HG03108 (cell line): ENCODE results near the gene RGS7BP.

Experiments used
- ATAC-seq: cut with Tn5 transposase; IDR thresholded peaks from one replicate; pipeline ENCODE4 v1.9.1; 2021; ENCODE audit warnings: moderate library complexity; ENCODE audit not compliant: unreplicated experiment

Gene RGS7BP

DNA sequence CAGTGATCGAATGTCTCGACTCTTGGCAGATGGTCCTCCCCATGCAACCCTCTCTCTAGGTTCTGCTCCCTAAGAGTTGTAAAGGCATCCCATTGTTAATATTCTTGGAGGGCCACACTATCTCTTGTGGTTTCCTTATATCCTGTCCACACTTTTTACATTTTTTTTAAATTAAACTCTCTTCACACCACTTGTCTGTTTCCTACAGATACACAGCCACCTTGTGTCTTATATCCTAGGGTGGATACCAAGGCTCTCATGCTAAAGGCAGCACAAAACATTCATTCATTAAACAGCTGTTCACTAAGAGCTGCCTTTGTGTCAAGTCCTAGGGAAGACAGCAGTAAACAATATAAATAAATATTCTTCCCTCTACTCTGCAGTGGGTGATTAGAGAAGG is 124.0 kb downstream of the RGS7BP start:
- no peak for ATAC-seq

GRCh38 chr5:64632251-64632650 is 126.4 kb downstream of the RGS7BP start:
- no peak for ATAC-seq

DNA sequence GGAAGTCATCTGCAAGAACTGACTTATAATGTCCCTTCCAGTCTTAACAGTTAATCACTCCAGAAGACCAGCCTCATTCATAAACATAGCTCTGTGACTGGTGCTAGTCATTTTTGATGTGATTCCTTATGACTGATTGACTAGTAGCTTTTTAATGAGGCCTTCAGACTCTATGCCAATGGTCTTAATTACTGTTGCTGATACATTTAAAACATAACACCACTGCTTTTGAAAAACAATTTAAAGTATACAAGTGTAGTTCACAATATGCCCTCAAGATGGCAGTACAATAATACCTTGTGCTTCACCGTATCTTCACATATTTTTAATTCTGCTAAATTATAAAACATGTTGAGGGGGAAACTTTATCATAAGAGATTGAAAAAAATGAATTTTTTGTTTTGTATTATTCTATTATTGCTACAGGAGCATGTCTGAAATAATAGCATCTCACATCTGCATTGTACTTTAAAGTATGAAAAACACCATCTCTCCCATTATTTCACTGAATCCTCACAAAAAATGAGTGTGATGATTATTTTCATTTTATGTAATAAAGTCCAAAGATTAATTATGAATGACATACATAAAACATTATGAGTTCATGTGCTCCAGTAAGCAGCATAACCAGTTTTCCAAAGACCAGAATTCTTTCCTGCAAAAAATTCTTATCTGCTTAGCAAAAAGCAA is 129.3 kb downstream of the RGS7BP start:
- no peak for ATAC-seq

- ATAC-seq = no peak
Observed at GRCh38 chr5:64637144-64637543, 131.3 kb downstream of the RGS7BP start.

GRCh38 chr5:64637837-64638443 is 132.1 kb downstream of the RGS7BP start:
- ATAC-seq = no peak

- no peak for ATAC-seq
Observed at GRCh38 chr5:64644831-64645230, 139.0 kb downstream of the RGS7BP start.

- ATAC-seq = no peak
Observed at GRCh38 chr5:64646169-64646568, 140.4 kb downstream of the RGS7BP start.

DNA sequence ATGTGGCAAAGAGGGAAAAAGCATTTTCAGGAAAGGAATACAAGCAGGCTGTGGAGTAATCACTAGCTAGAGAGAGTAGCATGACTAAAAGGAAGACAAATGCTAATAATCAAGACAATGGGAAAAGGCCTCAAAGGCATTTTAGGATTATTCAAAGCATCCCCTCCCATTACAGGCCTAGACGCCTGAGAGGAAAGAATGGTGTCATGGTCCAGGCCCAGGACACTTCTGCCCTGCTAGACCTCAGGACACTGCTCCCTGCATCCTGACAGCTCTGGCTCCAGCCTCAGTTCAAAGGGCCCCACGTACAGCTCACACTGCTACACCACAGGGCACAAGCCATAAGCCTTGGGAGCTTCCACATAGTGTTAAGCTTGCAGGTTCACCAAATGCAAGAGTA is 143.7 kb downstream of the RGS7BP start:
- no peak for ATAC-seq

DNA sequence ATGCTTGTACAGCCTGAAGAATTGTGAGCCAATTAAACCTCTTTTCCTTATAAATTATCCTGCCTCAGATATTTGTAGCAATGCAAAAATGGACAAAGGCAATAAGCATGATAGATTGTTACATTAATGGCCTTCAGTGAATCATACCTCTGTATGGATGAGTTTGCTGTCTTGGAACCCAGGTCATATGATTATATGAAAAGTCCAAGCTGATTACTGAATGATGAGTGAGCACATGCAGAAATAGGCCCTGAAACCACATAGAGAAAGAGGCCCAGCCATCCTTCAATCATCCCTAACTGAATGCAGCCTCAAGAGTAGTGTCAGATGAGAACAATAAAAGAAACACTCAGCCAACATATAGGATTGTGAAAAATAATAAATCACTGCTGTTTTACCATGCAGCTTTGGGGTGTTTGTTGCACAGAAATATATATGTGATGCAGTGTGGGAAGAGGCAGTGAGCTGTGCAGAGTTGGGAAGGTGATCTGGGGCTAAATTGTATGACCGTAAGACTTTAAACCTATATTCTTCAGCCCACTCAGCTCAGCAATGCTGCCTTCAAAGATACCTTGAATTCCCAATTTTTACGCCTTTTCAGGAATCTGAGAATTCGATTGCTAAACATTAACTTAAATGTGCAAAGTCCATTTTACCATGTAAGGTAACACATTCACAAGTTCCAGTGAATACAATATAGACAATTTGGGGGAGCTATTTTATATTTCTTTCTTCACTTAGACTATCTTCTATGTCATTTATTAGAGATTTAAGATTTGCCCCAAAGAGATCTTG is 148.1 kb downstream of the RGS7BP start:
- ATAC-seq = no peak

- ATAC-seq = no peak
Observed at GRCh38 chr5:64654561-64654938, 148.7 kb downstream of the RGS7BP start.

GRCh38 chr5:64655596-64655995 is 149.8 kb downstream of the RGS7BP start:
- no peak for ATAC-seq

DNA sequence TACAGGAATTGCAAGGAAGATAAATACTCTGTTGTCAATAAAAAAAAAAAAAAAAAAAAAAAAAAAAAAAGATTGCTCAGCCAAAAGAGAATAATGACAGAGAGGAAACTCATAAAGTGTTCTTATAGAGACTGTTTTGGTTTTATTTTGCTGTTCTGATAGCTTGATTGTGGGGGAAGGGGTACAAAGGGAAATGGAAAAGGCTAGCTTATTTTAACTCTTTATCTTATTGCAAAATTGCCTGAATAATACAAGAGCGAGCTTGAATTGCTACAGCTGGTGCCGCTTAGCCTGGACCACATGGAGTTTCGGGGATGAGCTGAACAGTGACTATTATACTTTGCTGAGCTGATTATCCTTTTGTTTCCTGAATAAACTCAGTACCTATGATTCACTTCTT is 153.5 kb downstream of the RGS7BP start:
- ATAC-seq = no peak
